Gastroesophageal sphincter (tissue), 3 donors: ENCODE data around the gene ALLC.

ENCODE experiments used
- CTCF ChIP-seq, 4 experiments: fragments of 200-600 bp in 2 of 4; fragments of 450-650 bp in 2 of 4; sonication (generic) in 1 of 4; IDR thresholded peaks; one replicate each; pipeline ENCODE4 v1.5.1; 2017 to 2019; ENCODE audit warnings: antibody characterized with exemption in 4 of 4, mild to moderate bottlenecking in 2 of 4, moderate library complexity in 2 of 4
- POLR2AphosphoS5 ChIP-seq: sonication (generic); formaldehyde crosslinking; IDR thresholded peaks from one replicate; pipeline ENCODE4 v1.6.1; 2017; ENCODE audit warnings: antibody characterized with exemption

GRCh38 chr2:3745920-3746319, 87.9 kb downstream of the ALLC start:
- no peak for TF ChIP-seq CTCF (IDR thresholded peaks at IDR 0.05)
- TF ChIP-seq POLR2AphosphoS5: no peak
